ENCODE data around the gene AADACL3.

GRCh38 chr1:12734651-12735050 lies 18.7 kb downstream of the AADACL3 start:
- TF ChIP-seq REST (IDR thresholded peaks at IDR 0.05; ENCODE audit: low read depth, low read length) (no peak), RCOR1 (IDR thresholded peaks at IDR 0.05; ENCODE audit: low read length) (no peak), CTCF (IDR thresholded peaks at IDR 0.05) (no peak), CHD2 (IDR thresholded peaks at IDR 0.05; ENCODE audit: low read length, partially characterized antibody) (no peak)

All from SK-N-SH (cell line).